ENCODE results near the gene FNDC5. TPM values are rescaled to one million over a fixed set of nuclear protein-coding genes. Genes with fewer than 3 reads are reported as not detected.

Gene FNDC5
- polyA plus RNA-seq, 2 of the 4 experiments (the other 2 are of a cell fraction) = 0.26 to 0.99 TPM

DNA sequence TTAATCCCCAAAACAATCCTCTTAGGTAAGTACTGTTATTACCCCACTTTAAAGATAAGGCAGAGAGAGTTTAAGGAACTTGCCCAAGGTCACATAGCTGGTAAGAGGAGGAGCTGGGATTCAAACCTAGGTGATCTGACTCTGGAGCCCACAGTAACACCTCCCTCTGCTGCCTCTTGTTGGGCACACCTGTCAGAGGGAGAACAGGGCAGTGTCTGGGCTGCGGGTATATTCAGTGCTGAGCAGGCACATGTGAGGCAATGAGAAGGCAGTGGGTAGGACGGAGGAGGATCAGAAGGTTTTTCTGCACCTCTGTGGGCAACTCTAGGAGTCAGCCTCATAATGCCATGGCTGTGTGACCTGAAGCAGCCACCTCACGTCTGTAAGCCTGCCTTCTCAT lies 17.4 kb upstream of the FNDC5 start:
- ChIA-PET CTCF (interaction anchor here (1.3 to 5.3 kb wide), 4 partner anchors 11 to 198 kb away, joined by 3 to 30 read pairs (median 8); no protein-coding TSS in a partner anchor), POLR2A (no interaction called here)
- no peak overlapping the region for H3K4me2 ChIP-seq
- ATAC-seq = no peak
- H3K4me1 ChIP-seq = peaks cover 4% of the 10 kb centered on the region; the same call in 1 of the 3 replicates
- no peak for DNase-seq (ENCODE audit: low read depth in 1 of 2, low spot score in 1 of 2)
- H3K9me3 ChIP-seq = no peaks in the 10 kb centered on the region
- FAIRE-seq = no peak
- no peak overlapping the region for H3K27ac ChIP-seq
- no peak for TF ChIP-seq JUN (IDR thresholded peaks at IDR 0.05)
- no peak for TF ChIP-seq FOSB (CRISPR knock-in tag; IDR thresholded peaks at IDR 0.05)
- no peak for TF ChIP-seq MYC (IDR thresholded peaks at IDR 0.05; ENCODE audit: borderline replicate concordance, low read length)
- no peak for TF ChIP-seq TP53 (CRISPR knock-in tag; IDR thresholded peaks at IDR 0.05)
- no peak for TF ChIP-seq CHD4 (IDR thresholded peaks at IDR 0.05; ENCODE audit: borderline replicate concordance)
- TF ChIP-seq, protein P1, sequence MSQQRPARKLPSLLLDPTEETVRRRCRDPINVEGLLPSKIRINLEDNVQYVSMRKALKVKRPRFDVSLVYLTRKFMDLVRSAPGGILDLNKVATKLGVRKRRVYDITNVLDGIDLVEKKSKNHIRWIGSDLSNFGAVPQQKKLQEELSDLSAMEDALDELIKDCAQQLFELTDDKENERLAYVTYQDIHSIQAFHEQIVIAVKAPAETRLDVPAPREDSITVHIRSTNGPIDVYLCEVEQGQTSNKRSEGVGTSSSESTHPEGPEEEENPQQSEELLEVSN (IDR thresholded peaks at IDR 0.05; ENCODE audit: borderline replicate concordance, low read depth) = no peak
- no peak for TF ChIP-seq NPAS2 (CRISPR knock-in tag; IDR thresholded peaks at IDR 0.05; ENCODE audit: borderline replicate concordance)
- H3K4me3 ChIP-seq = no peak overlapping the region
- WGBS (ENCODE audit: missing lambda C conversion rate) = 34% methylated on average over 3 of the region's 3 CpGs

DNA sequence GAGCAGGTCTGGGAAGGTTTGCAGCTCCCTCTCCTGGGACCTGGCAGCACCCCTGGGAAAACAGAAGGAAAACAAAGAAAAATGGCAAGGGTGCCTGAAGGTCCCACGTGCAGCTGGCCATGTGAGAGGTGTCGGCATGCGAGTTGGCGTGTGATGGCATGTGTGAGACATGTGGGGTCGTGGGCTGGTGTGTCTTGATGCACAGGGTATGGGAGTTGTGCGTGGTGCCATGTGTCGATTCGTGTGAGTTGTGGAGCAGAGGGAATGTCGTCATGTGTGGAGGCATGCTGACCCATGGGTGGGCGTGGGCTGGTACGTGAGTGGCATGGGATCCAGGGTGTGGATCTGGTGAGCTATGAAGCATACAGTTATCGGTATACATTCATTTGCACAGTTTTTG lies 16.9 kb upstream of the FNDC5 start:
- FAIRE-seq (no peak), DNase-seq (ENCODE audit: low read depth in 1 of 2, low spot score in 1 of 2) (no peak), ATAC-seq (no peak)
- WGBS (ENCODE audit: missing lambda C conversion rate) = 30% methylated on average over 12 of the region's 12 CpGs
- ChIA-PET CTCF (interaction anchor here (1.3 to 5.3 kb wide), 4 partner anchors 11 to 198 kb away, joined by 3 to 30 read pairs (median 8); no protein-coding TSS in a partner anchor), POLR2A (no interaction called here)
- no peak overlapping the region for H3K27ac ChIP-seq
- H3K4me3 ChIP-seq = no peak overlapping the region
- H3K4me1 ChIP-seq = peaks cover 4% of the 10 kb centered on the region; the same call in 1 of the 3 replicates
- no peaks in the 10 kb centered on the region for H3K9me3 ChIP-seq
- no peak overlapping the region for H3K4me2 ChIP-seq
- no peak for TF ChIP-seq HDAC2 (IDR thresholded peaks at IDR 0.05)
- no peak for TF ChIP-seq FOSB (CRISPR knock-in tag; IDR thresholded peaks at IDR 0.05)
- TF ChIP-seq BHLHE40 (IDR thresholded peaks at IDR 0.05; ENCODE audit: low read depth, low read length) = no peak
- no peak for TF ChIP-seq MAFK (IDR thresholded peaks at IDR 0.05; ENCODE audit: partially characterized antibody)
- no peak for TF ChIP-seq MAZ (IDR thresholded peaks at IDR 0.05; ENCODE audit: borderline replicate concordance, low read depth, low read length)
- TF ChIP-seq, protein P2, sequence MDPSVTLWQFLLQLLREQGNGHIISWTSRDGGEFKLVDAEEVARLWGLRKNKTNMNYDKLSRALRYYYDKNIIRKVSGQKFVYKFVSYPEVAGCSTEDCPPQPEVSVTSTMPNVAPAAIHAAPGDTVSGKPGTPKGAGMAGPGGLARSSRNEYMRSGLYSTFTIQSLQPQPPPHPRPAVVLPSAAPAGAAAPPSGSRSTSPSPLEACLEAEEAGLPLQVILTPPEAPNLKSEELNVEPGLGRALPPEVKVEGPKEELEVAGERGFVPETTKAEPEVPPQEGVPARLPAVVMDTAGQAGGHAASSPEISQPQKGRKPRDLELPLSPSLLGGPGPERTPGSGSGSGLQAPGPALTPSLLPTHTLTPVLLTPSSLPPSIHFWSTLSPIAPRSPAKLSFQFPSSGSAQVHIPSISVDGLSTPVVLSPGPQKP (IDR thresholded peaks at IDR 0.05; ENCODE audit: low read depth, low read length) = no peak
- TF ChIP-seq, protein P3, sequence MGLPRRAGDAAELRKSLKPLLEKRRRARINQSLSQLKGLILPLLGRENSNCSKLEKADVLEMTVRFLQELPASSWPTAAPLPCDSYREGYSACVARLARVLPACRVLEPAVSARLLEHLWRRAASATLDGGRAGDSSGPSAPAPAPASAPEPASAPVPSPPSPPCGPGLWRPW (IDR thresholded peaks at IDR 0.05) = no peak
- no peak for TF ChIP-seq ZNF302 (CRISPR knock-in tag; IDR thresholded peaks at IDR 0.05)
- no peak for TF ChIP-seq RCOR1 (IDR thresholded peaks at IDR 0.05; ENCODE audit: low read depth, low read length)
- TF ChIP-seq POLR2AphosphoS2 (conservative IDR thresholded peaks at IDR 0.05; ENCODE audit: low read length) = no peak
- no peak for TF ChIP-seq CHD4 (IDR thresholded peaks at IDR 0.05; ENCODE audit: borderline replicate concordance)
- TF ChIP-seq, protein P4, sequence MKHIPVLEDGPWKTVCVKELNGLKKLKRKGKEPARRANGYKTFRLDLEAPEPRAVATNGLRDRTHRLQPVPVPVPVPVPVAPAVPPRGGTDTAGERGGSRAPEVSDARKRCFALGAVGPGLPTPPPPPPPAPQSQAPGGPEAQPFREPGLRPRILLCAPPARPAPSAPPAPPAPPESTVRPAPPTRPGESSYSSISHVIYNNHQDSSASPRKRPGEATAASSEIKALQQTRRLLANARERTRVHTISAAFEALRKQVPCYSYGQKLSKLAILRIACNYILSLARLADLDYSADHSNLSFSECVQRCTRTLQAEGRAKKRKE (CRISPR knock-in tag; IDR thresholded peaks at IDR 0.05; ENCODE audit: low read depth) = no peak

DNA sequence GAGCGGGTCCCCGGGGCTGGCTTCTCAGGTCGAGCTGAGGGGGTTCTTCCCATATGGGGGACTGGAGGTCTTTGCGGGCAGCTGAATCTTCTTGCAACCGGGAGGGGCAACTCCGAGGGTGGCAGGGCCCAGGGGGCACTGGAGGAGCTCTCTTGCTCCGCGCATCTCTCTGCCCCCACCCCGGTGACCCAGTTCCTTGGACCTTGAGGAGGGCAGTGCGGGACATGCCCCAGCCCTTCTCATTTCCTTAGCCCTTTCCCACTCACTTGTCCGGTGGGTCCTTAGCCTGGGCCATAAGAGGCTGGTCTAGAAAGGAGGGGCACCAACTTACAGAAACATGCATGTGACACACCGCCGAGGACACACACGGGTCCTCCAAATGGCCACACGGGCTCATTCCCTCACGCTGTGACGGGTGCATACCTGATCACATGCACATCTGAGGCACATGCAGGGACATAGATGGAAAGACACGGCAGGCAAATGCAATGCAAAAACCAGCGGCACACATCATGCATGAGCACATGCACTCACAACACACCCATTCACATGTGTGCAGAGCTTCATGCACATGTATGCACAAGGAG lies 16.2 kb upstream of the FNDC5 start:
- H3K4me3 ChIP-seq = no peak overlapping the region; the same call in 2 of the 3 replicates
- POLR2A ChIA-PET = interaction anchor here (0.6 kb wide), 1 partner anchor 49 kb away, joined by 4 read pairs; no protein-coding TSS in a partner anchor
- FAIRE-seq (no peak), ATAC-seq (no peak), DNase-seq (ENCODE audit: low read depth in 1 of 2, low spot score in 1 of 2) (no peak)
- no peak overlapping the region for H3K27ac ChIP-seq
- no peaks in the 10 kb centered on the region for H3K9me3 ChIP-seq
- CTCF ChIA-PET = interaction anchor here (1.0 to 5.3 kb wide), 10 partner anchors 11 to 487 kb away, joined by 3 to 30 read pairs (median 6); no protein-coding TSS in a partner anchor
- 25% methylated on average over 10 of the region's 19 CpGs for WGBS (ENCODE audit: missing lambda C conversion rate)
- peaks cover 4% of the 10 kb centered on the region; the same call in 1 of the 3 replicates for H3K4me1 ChIP-seq
- TF ChIP-seq ZC3H11A (IDR thresholded peaks at IDR 0.05) (no peak), CHD4 (IDR thresholded peaks at IDR 0.05; ENCODE audit: borderline replicate concordance) (no peak), TP53 (CRISPR knock-in tag; IDR thresholded peaks at IDR 0.05) (no peak), FOSL2 (IDR thresholded peaks at IDR 0.05) (no peak), FOSL2 (CRISPR knock-in tag; IDR thresholded peaks at IDR 0.05) (no peak)
- H3K4me2 ChIP-seq = peak overlapping the region; percentile 80
